ENCODE results near the gene GNG7.

DNA sequence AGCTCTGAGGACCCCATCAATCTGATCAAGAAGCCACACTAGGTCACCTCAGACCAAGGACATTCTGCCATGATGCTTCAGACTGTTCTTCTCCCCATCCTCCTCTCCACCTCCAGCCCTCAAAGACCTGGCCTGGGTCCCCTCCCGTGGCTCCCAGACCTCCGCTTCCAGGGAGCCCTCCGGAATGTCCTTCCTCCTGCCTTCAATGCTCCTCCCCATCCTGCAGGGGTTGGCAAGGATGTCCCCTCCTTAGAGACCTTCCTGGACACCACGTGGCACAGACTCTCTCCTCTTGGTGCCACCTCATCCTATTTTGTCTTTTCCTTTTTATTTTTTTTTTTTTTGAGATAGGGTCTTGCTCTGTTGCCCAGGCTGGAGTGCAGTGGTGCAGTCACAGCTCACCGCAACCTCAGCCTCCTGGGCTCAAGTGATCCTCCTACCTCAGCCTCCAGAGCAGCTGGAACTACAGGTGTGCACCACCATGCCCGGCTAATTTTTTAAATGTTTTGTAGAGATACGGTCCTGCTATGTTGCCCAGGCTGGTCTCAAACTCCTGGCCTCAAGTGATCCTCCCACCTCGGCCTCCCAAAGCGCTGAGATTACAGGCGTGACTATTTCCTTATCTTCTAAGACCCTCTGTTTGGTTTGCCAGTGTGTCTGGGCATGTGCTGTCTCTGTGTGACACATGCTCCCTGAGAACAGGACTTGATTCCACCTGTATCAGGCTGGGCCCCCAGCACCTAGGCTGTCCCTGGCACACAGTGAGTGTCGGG is 84.9 kb downstream of the GNG7 start:
- TF ChIP-seq EZH2 (IDR thresholded peaks at IDR 0.05; ENCODE audit: insufficient read depth, poor library complexity, severe bottlenecking) (no peak), EZH2phosphoT487 (IDR thresholded peaks at IDR 0.05; ENCODE audit: insufficient read depth, low read depth) (no peak)
